HG03175 (cell line): Measurements from ENCODE around the gene CRISPLD2.

Experiments
- ATAC-seq: cut with Tn5 transposase; IDR thresholded peaks from one replicate; pipeline ENCODE4 v1.9.1; 2021; ENCODE audit warnings: mild to moderate bottlenecking, moderate library complexity; ENCODE audit not compliant: unreplicated experiment

The CRISPLD2 gene, protein sequence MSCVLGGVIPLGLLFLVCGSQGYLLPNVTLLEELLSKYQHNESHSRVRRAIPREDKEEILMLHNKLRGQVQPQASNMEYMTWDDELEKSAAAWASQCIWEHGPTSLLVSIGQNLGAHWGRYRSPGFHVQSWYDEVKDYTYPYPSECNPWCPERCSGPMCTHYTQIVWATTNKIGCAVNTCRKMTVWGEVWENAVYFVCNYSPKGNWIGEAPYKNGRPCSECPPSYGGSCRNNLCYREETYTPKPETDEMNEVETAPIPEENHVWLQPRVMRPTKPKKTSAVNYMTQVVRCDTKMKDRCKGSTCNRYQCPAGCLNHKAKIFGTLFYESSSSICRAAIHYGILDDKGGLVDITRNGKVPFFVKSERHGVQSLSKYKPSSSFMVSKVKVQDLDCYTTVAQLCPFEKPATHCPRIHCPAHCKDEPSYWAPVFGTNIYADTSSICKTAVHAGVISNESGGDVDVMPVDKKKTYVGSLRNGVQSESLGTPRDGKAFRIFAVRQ

DNA sequence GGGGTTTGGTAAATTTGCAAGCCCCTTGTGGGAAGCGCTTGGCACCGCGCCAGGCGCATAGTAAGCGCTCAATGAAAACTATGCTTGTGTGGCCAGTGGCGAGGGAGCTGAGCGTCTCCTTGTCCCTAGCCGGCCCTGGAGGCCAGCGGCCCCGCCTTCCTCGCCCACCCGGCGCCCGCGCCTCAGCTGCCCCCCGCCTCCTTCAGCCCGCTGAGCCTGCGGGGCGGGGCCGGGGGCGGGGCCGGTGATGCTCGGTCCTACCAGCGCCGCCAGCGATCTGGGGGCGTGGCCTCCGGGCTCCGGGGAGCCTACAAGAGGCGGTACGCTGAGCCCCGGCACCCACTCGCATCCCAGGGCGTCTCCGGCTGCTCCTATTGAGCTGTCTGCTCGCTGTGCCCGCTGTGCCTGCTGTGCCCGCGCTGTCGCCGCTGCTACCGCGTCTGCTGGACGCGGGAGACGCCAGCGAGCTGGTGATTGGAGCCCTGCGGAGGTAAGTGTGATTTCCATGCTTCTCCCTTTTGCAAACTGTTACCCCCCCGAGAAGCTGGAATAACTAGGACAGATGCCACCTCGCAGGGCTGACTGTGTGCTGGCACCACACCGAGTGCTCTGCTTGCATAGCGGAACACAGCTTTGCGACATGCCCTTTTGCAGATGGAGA, at the start of gene CRISPLD2:
TSS of gene CRISPLD2 (plus strand) at position 342 of the 661 bp plus-strand sequence. CDS start 18,511 bp downstream, outside the sequence.
- no peak for ATAC-seq

GRCh38 chr16:84773312-84773711, 46.5 kb upstream of the CRISPLD2 start:
- ATAC-seq: no peak

DNA sequence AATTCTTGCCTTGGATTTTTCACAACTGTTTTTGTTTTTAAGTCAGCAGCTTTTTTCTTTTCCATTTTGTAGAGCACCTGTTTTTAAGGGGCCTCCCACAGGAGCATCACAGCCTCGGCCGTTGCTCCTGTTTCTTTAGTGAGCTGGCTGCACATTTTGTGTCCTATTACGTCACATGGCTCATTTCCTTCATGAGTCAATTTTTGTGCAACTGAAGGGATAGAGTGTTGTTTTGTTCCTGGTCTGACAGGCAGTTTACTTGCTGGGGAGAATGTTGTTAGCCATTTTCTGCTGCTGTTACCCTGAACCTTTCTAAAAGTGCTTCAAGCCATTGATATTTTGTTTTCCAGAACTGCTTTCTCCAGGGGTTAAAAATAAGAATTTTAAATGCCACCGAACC, 45.0 kb upstream of the CRISPLD2 start:
- no peak for ATAC-seq

DNA sequence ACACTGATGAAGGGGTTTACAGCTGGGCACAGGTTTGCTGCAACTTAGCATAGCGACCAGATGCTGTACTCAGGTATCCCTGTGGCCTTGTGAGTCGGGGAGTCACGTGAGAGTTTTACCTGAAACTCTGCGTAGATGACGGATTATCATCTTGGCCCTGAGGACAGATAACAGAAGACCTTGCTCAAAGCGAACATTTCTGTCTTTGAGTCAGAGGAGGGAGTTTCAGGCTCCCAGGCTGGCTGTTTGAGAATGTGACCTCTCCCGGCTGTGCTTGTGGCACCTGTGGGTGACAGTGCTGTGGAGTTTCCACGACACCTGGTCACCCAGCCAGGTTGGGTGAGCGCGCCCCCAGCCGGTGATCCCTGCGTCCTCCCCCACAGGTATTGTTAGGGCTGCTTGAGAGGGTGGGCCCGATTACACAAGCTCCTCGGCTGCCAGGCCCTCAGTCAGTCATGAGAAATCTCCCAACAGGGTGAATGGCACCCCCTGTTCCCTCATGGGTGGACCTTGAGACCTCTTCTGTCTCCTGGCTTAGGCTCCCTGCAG, 44.4 kb upstream of the CRISPLD2 start:
- ATAC-seq: no peak

- no peak for ATAC-seq
Measured at GRCh38 chr16:84777435-84777834, 42.4 kb upstream of the CRISPLD2 start.

DNA sequence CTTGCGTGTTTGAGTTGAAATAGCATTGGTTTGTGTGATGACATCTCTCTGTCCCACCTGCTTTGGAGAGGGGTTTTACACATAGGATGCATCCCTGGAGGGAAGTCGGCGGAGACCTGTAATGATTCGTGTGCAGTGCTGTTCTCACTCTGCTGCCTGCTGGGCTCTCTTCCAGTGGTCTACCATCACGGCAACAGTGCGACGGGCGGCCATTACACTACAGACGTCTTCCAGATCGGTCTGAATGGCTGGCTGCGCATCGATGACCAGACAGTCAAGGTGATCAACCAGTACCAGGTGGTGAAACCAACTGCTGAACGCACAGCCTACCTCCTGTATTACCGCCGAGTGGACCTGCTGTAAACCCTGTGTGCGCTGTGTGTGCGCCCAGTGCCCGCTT, 41.1 kb upstream of the CRISPLD2 start:
- no peak for ATAC-seq

DNA sequence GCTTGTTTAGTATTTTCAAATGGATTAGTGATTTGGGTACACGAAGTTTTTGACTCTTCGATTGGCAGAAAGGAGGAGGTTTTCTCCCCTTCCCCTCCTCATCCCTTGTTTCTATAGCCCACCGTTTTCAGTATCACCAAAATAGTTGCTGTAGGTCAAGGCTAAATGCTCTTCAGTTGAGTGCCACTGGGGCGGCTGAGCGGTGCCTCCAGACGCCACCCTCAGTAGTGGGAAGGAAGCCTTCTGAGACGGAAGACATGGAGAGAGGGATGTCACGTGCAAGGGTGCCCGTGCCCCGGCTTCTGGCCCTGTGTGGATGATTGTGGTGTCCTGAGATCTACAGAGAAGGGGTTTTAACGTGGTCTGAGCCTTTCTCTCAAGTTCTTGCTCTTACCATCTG, 39.7 kb upstream of the CRISPLD2 start:
- ATAC-seq: no peak

DNA sequence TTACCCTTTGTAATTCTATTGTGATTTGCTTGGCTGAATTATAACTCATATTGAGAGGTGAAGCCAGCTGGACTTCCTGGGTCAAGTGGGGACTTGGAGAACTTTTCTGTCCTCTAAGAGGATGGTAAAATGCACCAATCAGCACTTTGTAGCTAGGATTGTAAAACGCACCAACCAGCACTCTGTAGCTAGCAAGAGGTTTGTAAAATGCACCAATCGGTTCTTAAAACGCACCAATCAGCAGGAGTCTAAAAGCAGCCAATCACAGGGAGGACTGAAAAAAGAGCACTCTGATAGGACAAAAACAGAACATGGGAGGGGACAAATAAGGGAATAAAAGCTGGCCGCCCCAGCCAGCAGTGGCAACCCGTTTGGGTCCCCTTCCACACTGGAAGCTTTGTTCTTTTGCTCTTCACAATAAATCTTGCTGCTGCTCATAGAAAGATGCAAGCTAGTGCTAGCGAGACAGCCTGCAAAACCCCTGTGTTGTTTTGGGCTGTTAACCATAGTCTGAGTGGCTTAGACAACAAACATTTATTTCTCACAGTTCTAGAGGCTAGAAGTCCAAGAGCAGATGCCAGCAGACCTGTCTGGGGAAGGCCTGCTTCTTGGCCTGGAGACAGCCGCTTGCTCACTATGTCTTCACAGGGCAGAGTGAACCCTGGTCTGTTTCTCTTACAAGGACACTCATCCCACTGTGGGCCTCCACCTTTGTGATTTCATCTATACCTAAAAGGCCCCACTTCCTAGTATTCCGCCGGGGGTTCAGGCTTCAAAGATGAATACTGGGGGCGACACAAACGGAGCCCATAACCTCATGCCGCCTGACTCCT, 39.0 kb upstream of the CRISPLD2 start:
- ATAC-seq: no peak

DNA sequence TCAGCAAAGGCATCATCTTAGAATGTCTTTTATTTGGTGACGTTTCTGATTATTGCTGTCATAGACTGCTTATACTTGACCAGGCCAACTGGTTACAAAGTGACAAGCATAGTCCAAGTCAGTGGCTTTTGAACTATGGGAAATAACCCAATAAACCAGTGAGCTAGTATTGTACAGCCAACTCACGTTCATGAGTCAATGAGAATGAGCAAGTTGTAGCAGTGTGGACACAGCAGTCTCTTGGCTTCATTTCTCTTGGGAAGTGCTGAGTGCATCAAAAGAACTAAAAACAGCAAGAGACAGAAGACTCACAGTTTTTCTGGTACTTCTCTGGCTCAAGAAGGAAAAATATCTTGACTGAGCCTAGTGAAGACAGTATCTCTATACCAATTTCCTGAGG, 36.9 kb upstream of the CRISPLD2 start:
- ATAC-seq: no peak

DNA sequence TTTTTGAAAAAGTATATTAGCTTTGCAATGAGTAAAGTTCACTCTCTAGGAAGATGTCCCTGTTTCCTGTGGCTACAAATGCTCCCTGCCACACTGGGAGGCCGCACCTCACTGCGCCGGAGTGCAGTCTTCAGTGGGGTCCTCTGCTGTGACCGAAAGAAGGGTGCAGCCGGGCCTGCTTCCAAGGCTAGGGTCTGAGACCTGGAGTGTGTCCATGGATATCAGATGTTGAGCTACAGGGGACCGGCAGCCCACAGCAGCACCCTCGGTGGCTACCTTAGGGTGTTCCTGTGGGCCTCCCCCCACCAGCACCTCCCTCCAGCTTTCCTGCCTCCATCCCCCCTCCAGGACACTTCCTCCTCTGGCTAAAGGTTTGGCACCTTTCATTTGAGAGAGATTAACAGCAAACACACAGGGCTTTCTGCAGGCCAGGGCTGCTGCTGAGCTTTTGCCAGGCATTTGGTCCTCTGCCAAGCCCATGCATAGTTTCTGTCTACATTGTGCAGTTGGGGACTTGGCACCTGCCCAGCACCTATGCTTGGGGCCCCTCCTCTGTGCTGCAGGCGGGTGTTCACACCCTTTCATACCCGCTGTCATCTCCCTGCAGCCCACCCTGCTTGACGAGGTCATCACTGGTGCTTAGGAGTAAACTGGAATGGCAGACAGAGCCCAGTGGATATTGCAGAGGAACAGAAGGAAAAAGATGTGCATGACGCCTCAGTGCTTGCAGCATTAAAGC, 33.8 kb upstream of the CRISPLD2 start:
- no peak for ATAC-seq

DNA sequence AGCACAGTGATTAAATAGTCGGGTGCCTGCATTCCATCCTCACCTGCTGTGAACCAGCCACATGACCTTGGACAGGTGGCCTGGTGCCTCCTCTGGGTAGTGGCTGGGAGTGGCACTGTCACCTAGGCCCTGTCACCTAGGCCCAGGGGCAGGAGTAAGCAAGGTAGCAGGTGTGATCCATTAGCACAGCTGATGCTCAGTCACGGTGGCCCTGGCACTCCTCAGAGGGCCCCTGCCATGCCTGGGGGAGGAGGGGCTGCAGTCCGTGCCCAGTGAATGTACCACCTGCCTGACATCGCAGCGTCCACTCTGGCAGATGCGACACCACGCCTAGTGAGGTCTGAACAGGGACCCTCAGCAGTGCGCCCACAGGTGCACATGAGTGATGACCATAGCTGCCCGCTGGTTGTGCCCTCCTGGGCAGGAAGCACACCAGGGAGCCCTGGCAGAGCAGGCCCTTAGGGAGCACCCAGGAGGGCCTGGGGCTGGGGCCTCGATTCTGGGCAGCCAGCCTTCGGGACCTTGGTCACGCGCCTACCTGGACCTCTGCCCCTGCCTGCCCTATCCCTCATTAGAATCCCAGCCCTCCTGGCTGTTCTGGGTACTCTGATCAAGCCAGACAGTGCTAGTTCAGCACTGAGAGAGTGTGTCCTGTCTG, 33.1 kb upstream of the CRISPLD2 start:
- ATAC-seq: no peak

- no peak for ATAC-seq
Measured at GRCh38 chr16:84787263-84787622, 32.5 kb upstream of the CRISPLD2 start.

DNA sequence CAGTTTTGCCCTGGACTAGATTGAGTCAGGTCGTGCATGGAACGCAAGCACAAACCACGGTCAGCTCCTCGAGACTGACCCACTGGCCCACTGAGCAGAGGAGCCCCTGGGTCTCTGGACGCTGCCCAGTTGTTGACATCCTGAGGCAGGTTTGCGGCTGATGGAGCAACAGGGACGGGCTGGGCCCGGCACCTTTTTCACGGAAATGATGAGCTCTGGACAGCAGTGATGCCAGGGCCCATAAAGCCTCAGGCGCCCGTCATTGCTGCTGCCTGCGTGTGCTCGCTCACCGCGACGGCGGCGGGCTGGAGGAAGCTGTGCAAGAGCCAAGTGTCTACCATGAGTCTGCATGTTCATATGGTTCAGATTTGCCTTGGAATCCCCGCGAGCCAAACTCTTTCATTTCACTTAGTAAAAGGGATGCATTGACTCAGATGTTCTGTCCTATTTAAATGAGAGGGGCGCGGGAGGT, 30.8 kb upstream of the CRISPLD2 start:
- ATAC-seq: no peak

- ATAC-seq: no peak
Measured at GRCh38 chr16:84789431-84789830, 30.4 kb upstream of the CRISPLD2 start.

DNA sequence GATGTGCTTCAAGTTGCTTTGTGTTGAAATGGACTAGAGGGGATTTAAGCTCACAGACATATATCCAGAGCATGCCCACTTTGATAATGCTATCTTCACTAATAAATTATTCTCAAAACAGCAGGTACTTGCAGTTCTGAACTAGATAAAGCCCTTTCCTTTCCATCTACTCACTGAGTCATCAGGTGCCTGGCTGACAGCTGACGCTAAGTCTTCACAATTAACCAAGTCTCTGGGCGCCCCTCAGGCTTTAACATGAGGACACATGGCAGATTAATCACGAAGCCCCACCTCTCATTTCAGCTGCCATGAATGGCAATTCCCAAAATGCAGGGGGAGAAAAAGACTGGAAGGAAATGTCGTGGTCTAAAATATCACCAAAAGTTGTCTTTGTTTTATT, 29.5 kb upstream of the CRISPLD2 start:
- ATAC-seq: no peak

- ATAC-seq: no peak
Measured at GRCh38 chr16:84791088-84791487, 28.7 kb upstream of the CRISPLD2 start.

DNA sequence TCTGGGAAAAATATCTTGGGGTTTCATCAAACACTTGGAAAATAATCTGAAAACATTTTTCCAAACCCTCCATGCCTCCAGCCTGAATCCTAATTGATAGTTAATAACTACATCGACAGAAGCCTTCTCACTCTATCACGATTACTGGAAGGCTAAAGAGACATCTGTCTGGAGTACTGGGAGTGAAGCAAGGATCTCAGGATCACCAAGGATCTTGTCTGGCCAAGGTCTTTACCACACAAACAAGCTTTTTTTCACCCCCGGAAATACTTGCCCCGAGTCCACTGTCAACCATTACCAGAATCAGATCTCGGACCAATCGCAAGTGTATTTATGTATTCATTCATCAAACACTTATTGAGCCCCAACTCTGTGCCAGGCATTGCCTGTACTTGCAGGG, 28.3 kb upstream of the CRISPLD2 start:
- no peak for ATAC-seq

- ATAC-seq: no peak
Measured at GRCh38 chr16:84794186-84794585, 25.6 kb upstream of the CRISPLD2 start.

DNA sequence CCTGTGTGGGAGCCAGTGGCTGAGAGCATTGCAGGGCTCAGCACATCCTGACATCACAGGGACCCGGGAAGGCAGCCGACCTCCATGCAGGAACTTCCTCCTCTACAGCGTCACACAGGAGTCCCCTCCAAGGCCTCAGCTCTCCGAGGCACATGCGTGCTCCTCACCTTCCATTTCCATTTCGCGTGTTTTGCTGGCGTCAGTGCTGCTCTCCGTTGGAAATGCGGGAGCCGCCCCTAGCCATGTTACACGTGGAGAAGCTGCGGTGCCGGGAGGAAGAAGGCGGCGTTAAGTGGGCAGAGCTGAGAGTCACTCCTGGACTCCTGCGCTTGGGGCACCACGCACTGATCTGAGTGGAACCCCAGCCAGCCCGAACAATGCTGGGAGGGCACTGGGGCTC, 25.2 kb upstream of the CRISPLD2 start:
- ATAC-seq: no peak
